Neural progenitor cell (in vitro differentiated cells): ENCODE data around the gene ASAH2. TPM values are rescaled to one million over a fixed set of nuclear protein-coding genes. Genes with fewer than 3 reads are reported as not detected.

Source experiments
- DNase-seq: peaks from one replicate; pipeline ENCODE4 v3.0.0-alpha.2; 2016; ENCODE audit warnings: low spot score
- H2AFZ ChIP-seq: fragments of 200-600 bp; sonication (generic); replicated peaks from 2 replicates; pipeline ENCODE4 v1.6.1; 2016; ENCODE audit warnings: antibody characterized with exemption
- H3F3A ChIP-seq: fragments of 200-600 bp; sonication (generic); 2 replicates; pipeline ENCODE4 v1.6.1; 2016; ENCODE audit warnings: antibody characterized with exemption, low read depth
- H3K27ac ChIP-seq: fragments of 200-600 bp; sonication (generic); 2 replicates; pipeline ENCODE4 v1.5.1; 2016; ENCODE audit warnings: mild to moderate bottlenecking
- H3K27me3 ChIP-seq: fragments of 200-600 bp; sonication (generic); 2 replicates; pipeline ENCODE4 v1.6.1; 2016; ENCODE audit warnings: mild to moderate bottlenecking, moderate library complexity
- H3K36me3 ChIP-seq: fragments of 200-600 bp; sonication (generic); 2 replicates; pipeline ENCODE4 v1.5.1; 2016
- H3K4me1 ChIP-seq: fragments of 200-600 bp; sonication (generic); 2 replicates; pipeline ENCODE4 v1.6.1; 2016; ENCODE audit warnings: mixed run types
- H3K4me2 ChIP-seq: fragments of 200-600 bp; sonication (generic); 2 replicates; pipeline ENCODE4 v1.6.1; 2016
- H3K4me3 ChIP-seq: fragments of 200-600 bp; sonication (generic); 2 replicates; pipeline ENCODE4 v1.5.1; 2016
- H3K79me2 ChIP-seq: fragments of 200-600 bp; sonication (generic); 2 replicates; pipeline ENCODE4 v1.6.1; 2016; ENCODE audit warnings: low read depth
- H3K9ac ChIP-seq: fragments of 200-600 bp; sonication (generic); 2 replicates; pipeline ENCODE4 v1.6.1; 2016
- H3K9me3 ChIP-seq: fragments of 200-600 bp; sonication (generic); 2 replicates; pipeline ENCODE4 v1.5.1; 2016; ENCODE audit warnings: low read depth
- H4K20me1 ChIP-seq: fragments of 200-600 bp; sonication (generic); 2 replicates; pipeline ENCODE4 v1.6.1; 2016; ENCODE audit warnings: low read depth
- H3K27ac Mint-ChIP-seq: 3 replicates; pipeline ENCODE4 v1.8.0; 2021; ENCODE audit warnings: mixed read lengths
- H3K27me3 Mint-ChIP-seq: 2 replicates; pipeline ENCODE4 v1.8.0; 2022; ENCODE audit warnings: low read depth, mild to moderate bottlenecking, inconsistent platforms, moderate library complexity, mixed read lengths; ENCODE audit not compliant: insufficient read depth
- H3K36me3 Mint-ChIP-seq: 3 replicates; pipeline ENCODE4 v1.8.0; 2021; ENCODE audit warnings: mixed read lengths
- H3K4me1 Mint-ChIP-seq: 3 replicates; pipeline ENCODE4 v1.8.0; 2021; ENCODE audit warnings: mixed read lengths
- H3K4me3 Mint-ChIP-seq: 3 replicates; pipeline ENCODE4 v1.8.0; 2021; ENCODE audit warnings: mild to moderate bottlenecking, moderate library complexity, mixed read lengths
- H3K9me3 Mint-ChIP-seq: 3 replicates; pipeline ENCODE4 v1.8.0; 2020; ENCODE audit warnings: mixed read lengths
- CTCF ChIP-seq: fragments of 200-600 bp; sonication (generic); IDR thresholded peaks from 2 replicates; pipeline ENCODE4 v1.5.1; 2017; ENCODE audit warnings: antibody characterized with exemption, mild to moderate bottlenecking
- EZH2 ChIP-seq: fragments of 200-600 bp; sonication (generic); IDR thresholded peaks from 2 replicates; pipeline ENCODE4 v1.6.1; 2017; ENCODE audit warnings: antibody characterized with exemption, mild to moderate bottlenecking, moderate library complexity
- EZH2phosphoT487 ChIP-seq: fragments of 200-600 bp; sonication (generic); IDR thresholded peaks from 2 replicates; pipeline ENCODE4 v1.6.1; 2017; ENCODE audit warnings: antibody characterized with exemption
- total RNA-seq: library from RNA; depleted of rRNA; stranded (reverse); fragments of >200 nt; gene quantifications from 2 replicates; pipeline ENCODE4 v1.2.3, GENCODE V29; 2015; ENCODE audit warnings: low replicate concordance

The ASAH2 gene
- total RNA-seq, result 2.0 and 6.3 TPM in 2 replicates

- Mint-ChIP-seq H3K27ac (no peak within 1 kb of the TSS), H3K4me1 (no peaks in the 10 kb centered on the region), H3K4me3 (no peak within 1 kb of the TSS), H3K36me3 (no peaks in the 10 kb centered on the region), H3K27me3 (no peaks in the 10 kb centered on the region), H3K9me3 (no peaks in the 10 kb centered on the region)
- no peaks in the 10 kb centered on the region for H3K36me3 ChIP-seq
- TF ChIP-seq CTCF, result no peak
- TF ChIP-seq EZH2phosphoT487, result no peak
- TF ChIP-seq EZH2, result no peak
- H3K9me3 ChIP-seq, result no peaks in the 10 kb centered on the region
- no peak within 1 kb of the TSS for H3K27ac ChIP-seq
- H3F3A ChIP-seq, result no peaks in the 10 kb centered on the region
- H2AFZ ChIP-seq, result no peak within 1 kb of the TSS
- H3K27me3 ChIP-seq, result no peaks in the 10 kb centered on the region
- H3K79me2 ChIP-seq, result no peaks in the 10 kb centered on the region
- no peaks in the 10 kb centered on the region for H4K20me1 ChIP-seq
- no peak within 1 kb of the TSS for H3K4me3 ChIP-seq
- no peak for DNase-seq
- H3K4me2 ChIP-seq, result no peak within 1 kb of the TSS
- no peaks in the 10 kb centered on the region for H3K4me1 ChIP-seq
- no peak within 1 kb of the TSS for H3K9ac ChIP-seq
Observed at GRCh38 chr10:50251394-50251793, at the start of gene ASAH2. ASAH2 (minus strand) TSS chr10:50251516; CDS start chr10:50248610, 2,906 bp downstream.

- Histone ChIP-seq H3K4me1 (no peaks in the 10 kb centered on the region), H2AFZ (no peak overlapping the region), H4K20me1 (no peaks in the 10 kb centered on the region), H3K27me3 (no peaks in the 10 kb centered on the region), H3K79me2 (no peaks in the 10 kb centered on the region), H3K4me2 (no peak overlapping the region), H3K4me3 (no peak overlapping the region), H3K27ac (no peak overlapping the region), H3K36me3 (no peaks in the 10 kb centered on the region), H3K9me3 (no peaks in the 10 kb centered on the region), H3K9ac (no peak overlapping the region), H3F3A (no peaks in the 10 kb centered on the region)
- peaks cover 4% of the 10 kb centered on the region for H3K4me1 Mint-ChIP-seq
- H3K27me3 Mint-ChIP-seq, result peaks cover under 1% of the 10 kb centered on the region
- no peak for TF ChIP-seq EZH2phosphoT487
- TF ChIP-seq CTCF, result no peak
- TF ChIP-seq EZH2, result no peak
- H3K9me3 Mint-ChIP-seq, result peaks cover 8% of the 10 kb centered on the region
- H3K4me3 Mint-ChIP-seq, result no peak overlapping the region
- no peaks in the 10 kb centered on the region for H3K36me3 Mint-ChIP-seq
- no peak for DNase-seq
- no peak overlapping the region for H3K27ac Mint-ChIP-seq
Observed at GRCh38 chr10:50299948-50300669, 48.8 kb upstream of the ASAH2 start.

- Histone ChIP-seq H2AFZ (no peak overlapping the region), H3K9ac (no peak overlapping the region), H3K27me3 (no peaks in the 10 kb centered on the region), H3K4me3 (no peak overlapping the region), H3K79me2 (no peaks in the 10 kb centered on the region), H3K27ac (no peak overlapping the region), H4K20me1 (no peaks in the 10 kb centered on the region), H3F3A (no peaks in the 10 kb centered on the region), H3K9me3 (no peaks in the 10 kb centered on the region), H3K4me1 (no peaks in the 10 kb centered on the region), H3K4me2 (no peak overlapping the region), H3K36me3 (no peaks in the 10 kb centered on the region)
- H3K36me3 Mint-ChIP-seq, result no peaks in the 10 kb centered on the region
- no peak for TF ChIP-seq EZH2phosphoT487
- TF ChIP-seq CTCF, result no peak
- no peak for TF ChIP-seq EZH2
- no peak for DNase-seq
- H3K27me3 Mint-ChIP-seq, result peaks cover 4% of the 10 kb centered on the region
- H3K9me3 Mint-ChIP-seq, result peaks cover 8% of the 10 kb centered on the region
- H3K4me1 Mint-ChIP-seq, result peaks cover 4% of the 10 kb centered on the region
- H3K4me3 Mint-ChIP-seq, result no peak overlapping the region
- no peak overlapping the region for H3K27ac Mint-ChIP-seq
Observed at GRCh38 chr10:50295367-50295766, 44.1 kb upstream of the ASAH2 start.
